Cardiac muscle cell (in vitro differentiated cells and primary cell): ENCODE measurements around the gene LRRC8B. TPM values are rescaled to one million over a fixed set of nuclear protein-coding genes. Genes with fewer than 3 reads are reported as not detected.

ENCODE experiments used
- DNase-seq, 2 donors: peaks; one replicate each; pipeline versions ENCODE4 v3.0.0 to v3.0.0-alpha.2; 2010 to 2017; ENCODE audit warnings: low read depth in 1 of 2, low spot score in 1 of 2
- H3K27ac ChIP-seq: fragments of 200-600 bp; sonication (generic); 2 replicates; pipeline ENCODE4 v1.5.1; 2016
- H3K27me3 ChIP-seq: fragments of 200-600 bp; sonication (generic); 2 replicates; pipeline ENCODE4 v1.6.0; 2016; ENCODE audit warnings: control low read depth
- H3K36me3 ChIP-seq: fragments of 200-600 bp; sonication (generic); 2 replicates; pipeline ENCODE4 v1.5.1; 2016; ENCODE audit warnings: control low read depth
- H3K4me1 ChIP-seq: fragments of 200-600 bp; sonication (generic); 2 replicates; pipeline ENCODE4 v1.8.1; 2017; ENCODE audit warnings: low read depth, mild to moderate bottlenecking, mixed run types
- H3K4me3 ChIP-seq: fragments of 200-600 bp; sonication (generic); 2 replicates; pipeline ENCODE4 v1.5.1; 2016; ENCODE audit warnings: mild to moderate bottlenecking
- H3K9me3 ChIP-seq: fragments of 200-600 bp; sonication (generic); 2 replicates; pipeline ENCODE4 v1.5.1; 2017; ENCODE audit warnings: low read depth, mild to moderate bottlenecking, control low read depth
- polyA plus RNA-seq: library from polyadenylated mRNA; unstranded; fragments of >200 nt; fragmentation: Nextera tagmentation; extraction: Ambion mirVana; gene quantifications from 2 replicates; pipeline ENCODE4 v1.2.1, GENCODE V29; 2016
- total RNA-seq: library from RNA; depleted of rRNA; stranded (reverse); fragments of >200 nt; gene quantifications from 2 replicates; pipeline ENCODE4 v1.2.3, GENCODE V29; 2016
- TF ChIP-seq, protein P1 (sequence below): IDR thresholded peaks from 2 replicates; pipeline ENCODE4 v1.5.1; 2012; ENCODE audit warnings: low read depth, mild to moderate bottlenecking, low read length

LRRC8B gene
- total and polyA plus RNA-seq, 2 experiments from 2014 or later: 6.0 to 6.6 TPM

DNA sequence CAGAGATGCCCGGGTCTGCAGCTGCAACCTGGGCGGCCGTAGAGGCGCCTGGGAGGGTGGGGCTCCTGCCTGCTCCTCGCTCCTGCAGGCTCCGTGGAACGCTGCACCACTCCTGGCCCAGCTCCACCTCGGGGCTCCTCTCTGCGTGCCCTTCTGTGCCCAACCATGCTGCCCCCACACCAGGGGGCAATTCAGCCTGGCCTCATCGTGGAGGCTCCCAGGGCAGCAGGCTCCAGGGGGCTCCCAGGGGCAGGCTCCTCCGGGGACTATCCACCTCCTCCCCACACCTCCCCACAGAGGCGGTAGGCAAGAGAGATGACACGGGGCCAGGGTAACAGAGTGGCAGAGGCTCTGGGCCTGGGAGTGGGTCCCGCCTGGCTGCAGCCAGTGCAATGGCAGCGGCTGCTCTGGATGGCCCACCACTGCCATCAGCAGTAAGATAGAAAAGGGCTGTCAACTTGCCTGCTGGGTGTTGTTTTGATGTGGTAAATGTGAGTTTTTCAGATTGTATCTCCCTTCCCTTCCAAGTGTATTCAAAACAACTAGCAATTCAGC is 85.9 kb downstream of the LRRC8B start:
- H3K9me3 ChIP-seq: no peaks in the 10 kb centered on the region
- H3K27me3 ChIP-seq: no peaks in the 10 kb centered on the region
- DNase-seq: no peak
- H3K4me1 ChIP-seq: peaks cover 13% of the 10 kb centered on the region
- H3K27ac ChIP-seq: no peak overlapping the region
- no peak overlapping the region for H3K4me3 ChIP-seq
- H3K36me3 ChIP-seq: no peaks in the 10 kb centered on the region
- TF ChIP-seq, protein P1, sequence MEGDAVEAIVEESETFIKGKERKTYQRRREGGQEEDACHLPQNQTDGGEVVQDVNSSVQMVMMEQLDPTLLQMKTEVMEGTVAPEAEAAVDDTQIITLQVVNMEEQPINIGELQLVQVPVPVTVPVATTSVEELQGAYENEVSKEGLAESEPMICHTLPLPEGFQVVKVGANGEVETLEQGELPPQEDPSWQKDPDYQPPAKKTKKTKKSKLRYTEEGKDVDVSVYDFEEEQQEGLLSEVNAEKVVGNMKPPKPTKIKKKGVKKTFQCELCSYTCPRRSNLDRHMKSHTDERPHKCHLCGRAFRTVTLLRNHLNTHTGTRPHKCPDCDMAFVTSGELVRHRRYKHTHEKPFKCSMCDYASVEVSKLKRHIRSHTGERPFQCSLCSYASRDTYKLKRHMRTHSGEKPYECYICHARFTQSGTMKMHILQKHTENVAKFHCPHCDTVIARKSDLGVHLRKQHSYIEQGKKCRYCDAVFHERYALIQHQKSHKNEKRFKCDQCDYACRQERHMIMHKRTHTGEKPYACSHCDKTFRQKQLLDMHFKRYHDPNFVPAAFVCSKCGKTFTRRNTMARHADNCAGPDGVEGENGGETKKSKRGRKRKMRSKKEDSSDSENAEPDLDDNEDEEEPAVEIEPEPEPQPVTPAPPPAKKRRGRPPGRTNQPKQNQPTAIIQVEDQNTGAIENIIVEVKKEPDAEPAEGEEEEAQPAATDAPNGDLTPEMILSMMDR: no peak

DNA sequence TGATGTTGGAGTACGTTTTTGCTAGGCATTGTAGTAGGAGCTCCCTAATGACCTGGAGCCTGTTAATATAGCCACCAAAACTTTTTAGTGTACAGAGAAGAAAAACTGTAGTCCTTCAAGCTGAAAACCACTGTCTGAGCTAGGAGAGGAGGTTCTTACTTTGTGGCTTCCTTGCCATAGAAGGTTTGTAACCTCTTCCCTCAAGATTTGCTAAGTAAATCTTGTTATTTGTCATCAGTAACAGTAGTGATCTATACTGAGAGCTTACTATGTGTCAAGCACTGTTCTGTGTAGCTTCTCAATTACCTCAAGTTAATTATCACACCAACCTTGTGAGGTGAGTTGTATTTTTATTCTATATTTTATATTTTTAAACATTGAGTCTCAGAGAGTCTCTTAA is 87.1 kb downstream of the LRRC8B start:
- Histone ChIP-seq H3K4me1 (peaks cover 13% of the 10 kb centered on the region), H3K9me3 (no peaks in the 10 kb centered on the region), H3K27ac (no peak overlapping the region), H3K4me3 (no peak overlapping the region), H3K27me3 (no peaks in the 10 kb centered on the region), H3K36me3 (no peaks in the 10 kb centered on the region)
- TF ChIP-seq, protein P1: no peak
- no peak for DNase-seq

DNA sequence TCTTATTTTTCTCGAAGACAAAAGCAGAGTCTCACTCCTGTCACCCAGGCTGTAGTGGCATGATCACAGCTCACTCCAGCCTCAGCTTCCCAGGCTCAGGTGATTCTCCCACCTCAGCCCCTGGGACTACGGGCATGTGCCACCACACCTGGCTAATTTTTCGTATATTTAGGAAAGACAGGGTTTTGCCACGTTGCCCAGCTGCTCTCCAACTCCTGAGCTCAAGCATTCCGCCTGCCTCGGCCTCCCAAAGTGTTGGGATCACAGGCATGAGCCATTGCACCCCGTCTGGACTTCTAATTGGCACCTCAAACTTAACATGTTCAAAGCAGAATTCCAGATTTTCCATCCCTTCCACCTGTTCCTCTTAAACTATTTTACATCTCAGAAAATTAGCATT is 89.3 kb downstream of the LRRC8B start:
- Histone ChIP-seq H3K27ac (no peak overlapping the region), H3K27me3 (no peaks in the 10 kb centered on the region), H3K4me3 (no peak overlapping the region), H3K36me3 (no peaks in the 10 kb centered on the region), H3K9me3 (no peaks in the 10 kb centered on the region), H3K4me1 (no peaks in the 10 kb centered on the region)
- TF ChIP-seq, protein P1: no peak
- no peak for DNase-seq

DNA sequence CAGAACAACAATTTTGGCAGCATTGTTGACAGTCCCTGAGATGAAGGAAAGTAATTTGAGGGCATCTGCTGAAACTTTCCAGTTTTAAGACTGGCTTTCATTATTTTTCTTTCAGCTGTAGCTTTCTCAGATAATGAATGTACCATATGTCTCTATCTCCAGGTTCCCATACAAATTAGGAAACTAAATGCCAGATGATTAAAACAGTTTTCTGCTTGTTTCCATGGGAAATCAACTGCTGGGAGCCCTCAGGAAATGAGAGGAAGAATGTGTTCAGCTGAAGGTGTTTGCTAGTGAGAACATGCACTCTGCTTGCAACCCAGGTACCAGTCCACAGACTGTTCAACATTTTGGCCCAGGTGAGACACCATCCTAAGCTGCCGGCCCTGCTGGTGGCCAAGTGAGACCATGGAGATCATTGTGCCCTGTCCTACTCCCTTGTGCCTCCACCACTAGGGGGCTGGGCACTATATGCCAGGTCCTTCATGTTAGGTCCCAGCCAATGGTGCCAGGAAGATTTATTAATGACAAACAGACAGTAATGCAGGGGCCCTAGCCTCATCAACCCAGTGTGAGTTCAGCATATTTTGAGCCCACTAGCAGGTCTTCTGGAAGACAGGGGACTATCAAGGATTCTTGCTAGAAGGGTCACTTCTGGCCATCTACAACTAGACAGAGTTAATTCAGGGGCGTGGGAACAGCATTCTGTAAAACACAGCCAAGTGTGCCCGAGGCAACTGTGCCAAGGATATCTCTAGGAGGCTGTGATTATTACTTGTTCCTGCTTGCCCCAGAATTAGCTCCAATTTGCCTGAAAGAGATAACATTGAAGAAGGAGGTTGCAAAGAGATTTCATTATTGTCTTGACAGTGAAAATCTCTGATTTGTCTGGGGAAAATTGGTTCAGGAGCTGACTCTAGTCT is 91.3 kb downstream of the LRRC8B start:
- Histone ChIP-seq H3K4me3 (no peak overlapping the region), H3K4me1 (no peaks in the 10 kb centered on the region), H3K9me3 (no peaks in the 10 kb centered on the region), H3K36me3 (no peaks in the 10 kb centered on the region), H3K27ac (no peak overlapping the region), H3K27me3 (no peaks in the 10 kb centered on the region)
- TF ChIP-seq, protein P1: peak; percentile 29
- DNase-seq: no peak

DNA sequence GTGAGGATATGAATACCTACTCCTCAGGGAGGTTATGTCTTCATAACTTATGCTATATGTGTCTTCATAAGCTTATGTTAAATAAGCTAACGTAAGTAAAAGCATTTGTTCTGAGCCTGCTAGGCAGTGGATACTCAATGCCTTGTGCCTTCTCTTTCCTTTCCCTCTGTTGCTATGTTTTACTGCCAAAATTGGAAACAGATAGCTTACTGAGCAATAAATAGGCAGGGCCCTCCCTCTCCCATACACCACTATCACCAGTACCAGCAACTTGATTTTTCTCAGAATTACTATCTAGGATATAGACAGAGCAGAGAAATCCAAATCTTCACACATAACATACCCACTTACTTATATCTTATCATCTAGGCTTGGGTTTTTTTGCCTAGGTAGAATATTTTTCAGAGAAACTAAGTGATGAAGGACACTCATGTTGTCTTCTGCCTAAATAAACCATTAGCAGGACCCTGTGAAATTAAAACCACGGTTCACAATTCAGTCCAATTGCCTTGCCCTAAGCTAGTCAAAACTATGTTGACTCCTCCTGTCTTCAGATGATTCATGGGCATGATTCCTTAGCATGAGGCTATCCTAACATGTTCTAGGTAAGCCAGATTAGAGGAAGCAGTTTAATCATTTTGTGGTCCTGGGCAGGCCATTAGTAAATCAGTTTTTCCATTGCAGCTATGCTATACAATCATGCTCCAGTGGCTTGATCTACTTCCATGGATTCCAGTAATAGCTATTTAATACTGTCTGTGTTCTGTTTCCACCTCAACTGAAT is 92.4 kb downstream of the LRRC8B start:
- Histone ChIP-seq H3K4me1 (no peaks in the 10 kb centered on the region), H3K36me3 (no peaks in the 10 kb centered on the region), H3K4me3 (no peak overlapping the region), H3K27me3 (no peaks in the 10 kb centered on the region), H3K9me3 (no peaks in the 10 kb centered on the region), H3K27ac (no peak overlapping the region)
- TF ChIP-seq, protein P1: no peak
- no peak for DNase-seq
